NCI-H345 treated with DMSO at 0.1 percent for 48 hours (cell line): ENCODE measurements around the gene GALNTL6.

ENCODE experiments used
- DNase-seq: peaks from one replicate; lab custom pipeline; 2025; ENCODE audit not compliant: unreplicated experiment; lab: John Stamatoyannopoulos, UW

The GALNTL6 gene

DNA sequence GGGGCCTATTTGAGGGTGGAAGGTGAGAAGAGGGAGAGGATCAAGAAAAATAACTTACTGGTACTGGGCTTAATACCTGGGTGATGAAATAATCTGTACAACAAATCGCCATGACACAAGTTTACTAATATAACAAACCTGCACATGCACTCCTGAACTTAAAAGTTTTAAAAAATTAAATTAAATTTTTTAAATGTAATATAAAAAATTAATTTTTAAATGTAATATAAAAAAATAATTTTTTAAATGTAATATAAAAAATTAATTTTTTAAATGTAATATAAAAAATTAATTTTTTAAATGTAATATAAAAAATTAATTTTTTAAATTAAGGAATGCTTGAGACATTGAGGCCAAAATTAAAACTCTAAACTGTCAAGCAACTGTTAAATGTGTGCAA lies 1231.1 kb downstream of the GALNTL6 start:
- DNase-seq = no peak

DNA sequence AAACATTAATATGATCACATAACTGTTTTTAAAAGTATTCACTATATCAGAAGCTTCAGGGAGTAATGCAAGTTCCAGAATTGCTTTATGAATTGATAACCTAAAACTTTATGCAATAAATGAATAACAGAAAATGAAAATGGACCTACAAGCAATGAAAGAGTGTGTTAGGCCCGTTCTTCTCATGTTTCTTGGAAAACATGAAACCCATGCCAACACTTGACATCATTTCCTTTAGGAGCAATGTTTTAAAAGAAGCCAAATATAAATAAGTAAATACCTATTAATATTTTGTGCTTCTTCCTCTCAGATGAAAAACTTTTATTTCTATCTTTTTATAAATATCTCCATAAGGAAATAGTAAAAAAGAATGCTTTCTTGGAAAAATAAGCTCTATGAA lies 1232.4 kb downstream of the GALNTL6 start:
- DNase-seq = no peak

DNA sequence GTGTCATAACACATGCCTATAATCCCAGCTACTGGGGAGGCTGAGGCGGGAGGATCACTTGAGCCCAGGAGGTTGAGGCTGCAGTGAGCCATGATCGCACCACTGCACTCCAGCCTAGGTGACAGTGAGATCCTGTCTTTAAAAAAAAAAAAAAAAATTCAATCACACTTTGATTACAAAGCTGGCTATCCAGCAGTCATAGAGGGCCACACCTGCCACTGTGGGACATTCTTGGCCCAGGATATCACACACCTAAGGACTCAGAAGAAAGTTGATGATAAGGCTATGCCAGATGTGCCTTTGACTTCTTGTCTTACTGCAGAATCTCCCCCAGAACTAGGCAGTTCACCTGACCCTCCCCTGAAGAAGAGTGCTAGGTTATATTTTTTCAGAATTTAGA lies 1232.9 kb downstream of the GALNTL6 start:
- DNase-seq = no peak

DNA sequence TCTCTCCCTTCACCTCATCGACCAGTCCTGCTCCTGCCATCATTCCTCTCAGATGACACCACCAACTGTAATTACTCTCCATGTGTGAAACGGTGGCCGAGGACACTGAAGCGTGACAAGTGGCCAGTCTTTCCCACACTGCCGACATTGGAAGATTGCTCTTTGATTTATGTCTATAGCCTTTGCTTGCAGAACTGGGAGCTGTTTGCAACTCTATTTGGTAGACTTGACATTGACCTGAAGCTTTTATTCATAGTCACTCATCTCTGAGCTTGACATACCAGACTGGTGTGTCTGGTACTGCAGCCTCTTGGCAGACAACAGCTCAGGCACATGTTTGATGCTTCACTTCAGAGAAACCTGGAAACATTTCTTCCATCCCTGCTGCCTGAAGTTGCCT lies 1233.6 kb downstream of the GALNTL6 start:
- peak; percentile 33 for DNase-seq

DNA sequence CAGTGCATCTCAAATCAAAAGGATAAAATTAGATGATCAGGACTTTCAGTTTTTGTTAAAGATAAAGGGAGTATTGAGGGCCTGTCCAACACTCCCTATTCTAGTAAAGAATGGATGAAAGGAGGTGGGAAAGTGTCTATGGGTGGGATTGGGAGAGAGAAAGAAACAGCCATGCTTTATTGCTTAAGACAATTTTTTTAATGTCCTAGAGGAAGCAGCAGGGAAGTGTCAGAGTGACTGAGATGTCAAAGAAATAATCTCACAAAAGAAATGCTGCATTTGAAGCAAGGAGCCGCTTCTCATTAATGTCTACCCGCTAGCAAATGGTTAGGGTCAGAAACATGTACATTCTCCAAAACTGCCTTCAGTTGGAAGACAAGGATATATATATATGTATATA lies 1238.0 kb downstream of the GALNTL6 start:
- no peak for DNase-seq

DNA sequence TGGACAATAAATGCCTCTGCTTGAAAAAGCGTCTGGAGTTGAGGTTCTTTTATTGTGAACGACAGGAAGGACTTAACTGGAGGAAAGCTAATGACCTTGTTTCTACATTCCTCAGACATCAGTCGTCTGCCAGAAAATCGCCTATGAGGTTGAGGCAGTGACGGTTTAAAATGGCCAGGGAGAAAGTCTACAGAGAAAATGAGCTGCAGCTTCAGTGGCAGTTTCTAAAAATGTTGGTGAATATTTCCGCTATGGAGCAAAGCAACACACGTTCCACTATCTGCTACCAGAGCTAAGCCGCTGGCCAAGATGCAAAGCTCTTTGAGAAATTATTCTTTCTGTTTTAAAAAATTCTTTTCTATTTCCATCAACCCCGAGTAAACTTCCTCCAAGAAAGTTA lies 1238.5 kb downstream of the GALNTL6 start:
- no peak for DNase-seq

DNA sequence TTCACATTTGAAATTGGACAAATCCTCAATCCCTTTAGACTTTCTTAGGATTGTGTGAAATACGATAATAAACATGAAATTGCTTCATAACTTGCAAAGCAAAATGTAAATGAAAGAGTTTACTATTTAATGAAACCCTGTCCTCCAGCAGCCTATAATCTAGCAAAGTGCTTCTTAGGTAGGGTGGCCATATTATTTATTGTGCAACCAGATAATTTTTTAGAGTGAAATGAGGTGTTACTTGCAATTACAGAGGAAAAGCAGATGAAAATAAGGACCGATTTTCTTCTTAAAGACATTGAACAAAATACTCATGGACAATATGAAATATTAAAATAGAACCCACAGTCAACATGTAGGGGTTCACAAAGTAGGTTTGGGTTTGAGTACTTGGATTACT lies 1239.2 kb downstream of the GALNTL6 start:
- DNase-seq = no peak

DNA sequence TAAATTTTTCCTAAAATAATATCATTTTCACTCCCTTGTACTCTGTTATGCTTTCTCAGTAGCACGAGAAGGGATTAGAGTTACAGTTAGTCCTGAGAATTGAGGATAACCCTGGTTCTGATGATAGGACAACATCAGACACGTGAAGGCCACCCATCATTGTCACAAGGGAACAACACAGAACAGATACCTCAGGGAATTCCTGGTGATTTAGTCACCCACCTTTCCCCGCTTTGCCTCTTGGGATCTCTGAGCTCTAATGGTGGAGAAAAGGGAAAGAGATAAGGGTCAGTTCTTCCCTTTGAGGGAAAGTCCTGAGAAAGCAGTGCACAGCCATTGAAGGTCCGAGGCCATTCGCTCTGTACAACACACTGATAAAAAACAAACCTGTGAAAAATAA lies 1243.1 kb downstream of the GALNTL6 start:
- no peak for DNase-seq

DNA sequence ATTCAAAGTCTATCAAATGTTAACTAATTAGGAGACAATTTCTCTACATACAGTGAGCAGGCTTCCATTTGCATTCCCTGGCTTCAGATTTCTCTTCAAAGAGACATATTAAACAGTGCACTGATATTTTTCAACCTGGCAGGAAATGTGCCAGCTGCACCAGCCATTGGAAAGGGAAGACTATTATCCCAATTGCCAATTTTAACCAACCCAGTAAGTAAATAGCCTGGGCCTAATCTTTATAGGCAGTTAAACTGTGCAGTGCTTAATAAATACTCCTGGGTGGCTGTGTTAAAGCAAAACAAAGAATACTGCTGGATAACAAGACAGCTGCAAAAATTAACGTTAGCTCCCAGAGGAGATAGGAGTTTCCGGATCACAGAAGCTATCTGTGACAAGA lies 1243.5 kb downstream of the GALNTL6 start:
- DNase-seq = no peak

DNA sequence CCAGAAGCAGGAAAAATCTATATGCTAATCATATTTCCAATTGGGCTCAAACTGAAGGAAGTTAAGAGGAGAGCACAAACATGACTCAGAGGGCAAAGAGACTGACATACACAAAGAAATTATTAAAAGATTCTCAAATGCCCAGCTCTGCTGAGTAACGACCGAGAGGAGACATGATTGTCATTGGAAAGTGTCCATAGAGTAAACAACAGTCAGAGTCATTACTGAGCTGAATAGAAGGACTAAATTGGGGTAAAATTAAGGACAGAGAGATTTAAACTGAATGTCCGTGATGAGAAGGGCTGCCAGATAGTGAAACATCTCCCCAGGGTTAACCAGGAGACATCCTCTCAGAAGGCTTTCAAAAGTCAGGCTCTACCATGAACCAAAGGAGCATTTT lies 1244.2 kb downstream of the GALNTL6 start:
- DNase-seq = no peak

DNA sequence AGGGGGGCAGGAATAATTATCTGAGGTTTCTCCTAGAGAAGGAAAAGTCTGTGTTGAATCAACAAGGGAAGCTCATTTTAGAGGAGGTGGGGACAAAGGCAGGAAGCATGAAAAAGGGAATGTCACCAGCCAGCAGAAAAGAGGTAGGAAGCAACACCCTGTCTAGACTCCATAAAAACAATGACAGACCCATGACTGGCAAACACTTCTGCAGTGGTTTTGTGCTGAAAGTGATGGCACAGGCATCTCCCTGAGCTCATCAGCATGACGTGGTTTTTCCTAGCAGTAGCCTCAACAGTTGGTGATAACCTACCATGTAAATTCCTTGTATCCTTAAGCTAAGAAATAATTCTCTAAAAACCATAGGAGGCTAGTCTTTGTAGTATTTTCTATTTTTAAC lies 1244.7 kb downstream of the GALNTL6 start:
- no peak for DNase-seq

DNA sequence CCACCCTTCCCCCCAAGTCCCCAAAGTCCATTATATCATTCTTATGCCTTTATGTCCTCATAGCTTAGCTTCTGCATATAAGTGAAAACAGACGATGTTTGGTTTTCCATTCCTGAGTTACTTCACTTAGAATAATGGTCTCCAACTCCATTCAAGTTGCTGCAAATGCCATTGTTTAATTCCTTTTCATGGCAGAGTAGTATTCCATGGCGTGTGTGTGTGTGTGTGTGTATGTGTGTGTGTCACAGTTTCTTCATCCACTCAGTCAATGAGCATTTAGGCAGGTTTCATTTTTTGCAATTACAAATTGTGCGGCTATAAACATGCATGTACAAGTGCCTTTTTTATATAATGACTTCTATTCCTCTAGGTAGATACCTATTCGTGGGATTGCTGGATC lies 1248.0 kb downstream of the GALNTL6 start:
- no peak for DNase-seq

DNA sequence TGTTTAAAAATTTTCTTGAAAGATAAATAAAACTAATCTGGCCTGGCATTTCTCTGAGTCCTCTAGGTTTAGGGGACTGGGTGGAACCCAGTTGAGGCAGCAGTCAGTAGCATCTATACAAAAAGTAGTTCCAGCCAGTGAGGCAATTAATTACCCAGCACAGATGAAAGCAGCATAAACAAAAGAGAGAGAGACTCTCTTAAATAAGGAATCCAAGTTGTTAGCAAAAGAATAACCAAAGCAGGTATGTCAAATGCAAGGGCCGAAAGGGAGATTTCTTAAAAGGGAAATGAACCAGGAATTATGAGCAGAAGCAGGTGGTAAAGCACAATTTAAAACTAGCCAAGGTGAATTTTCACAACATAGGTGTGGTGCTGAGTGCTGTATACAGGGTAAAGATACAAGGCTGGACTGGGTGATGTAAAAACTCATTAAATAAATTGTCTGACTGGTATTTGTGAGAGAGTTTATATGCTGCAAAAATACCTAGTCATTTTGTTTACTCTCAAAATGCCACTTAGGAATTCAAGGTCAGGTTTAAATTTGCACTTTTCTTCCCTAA lies 1260.8 kb downstream of the GALNTL6 start:
- no peak for DNase-seq

DNA sequence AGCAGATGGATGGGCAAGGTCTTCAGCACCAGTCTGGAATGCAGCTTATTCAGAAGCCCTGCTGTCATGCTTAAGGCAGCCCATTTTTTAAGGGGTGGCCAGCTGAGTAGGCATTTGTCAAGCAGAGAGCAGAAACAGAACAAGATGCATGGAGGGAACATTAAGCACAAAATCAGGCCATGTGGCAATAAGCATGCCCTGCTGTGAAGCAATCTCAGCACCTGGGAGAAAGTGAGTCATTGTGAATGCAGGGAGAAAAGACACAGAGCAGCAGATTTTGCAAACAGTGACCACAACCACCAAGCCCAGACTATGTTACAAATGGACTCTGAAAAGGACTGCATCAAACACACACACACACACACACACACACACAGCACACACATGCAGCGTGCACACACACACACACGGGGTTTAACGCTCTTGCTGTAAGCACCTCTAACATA lies 1261.3 kb downstream of the GALNTL6 start:
- no peak for DNase-seq

DNA sequence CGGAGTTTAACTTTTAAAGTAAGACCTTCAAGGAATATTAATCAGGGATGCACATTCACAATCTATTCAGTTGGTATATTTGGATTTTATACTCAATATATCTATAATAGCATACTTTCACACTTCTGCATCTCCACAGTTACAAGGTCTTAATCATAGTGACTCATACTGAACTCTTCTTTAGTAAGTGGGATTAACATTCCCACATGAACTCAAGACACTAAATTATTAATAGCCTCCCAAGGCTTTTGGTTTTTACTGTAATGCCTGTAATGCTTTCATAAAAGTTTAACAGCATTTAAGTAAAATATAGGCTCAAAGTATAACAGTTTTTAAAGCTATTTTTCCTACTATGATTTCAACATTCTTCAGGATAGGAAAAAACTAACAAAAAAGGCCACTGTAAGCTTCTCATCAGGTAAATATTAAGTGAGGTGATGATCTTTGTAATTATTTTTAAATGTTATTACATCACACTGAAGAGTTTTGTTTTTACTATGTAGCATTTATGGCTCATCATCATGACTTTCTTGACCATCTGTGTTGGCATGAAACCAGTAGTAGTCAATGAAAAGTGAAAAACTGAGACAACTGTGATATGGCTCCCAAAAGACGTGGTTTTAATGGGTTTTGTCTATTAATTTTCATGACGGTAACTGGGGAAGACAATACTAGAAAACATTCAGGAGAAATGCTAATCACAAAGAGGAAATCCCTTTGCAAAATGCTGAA lies 1263.9 kb downstream of the GALNTL6 start:
- no peak for DNase-seq

DNA sequence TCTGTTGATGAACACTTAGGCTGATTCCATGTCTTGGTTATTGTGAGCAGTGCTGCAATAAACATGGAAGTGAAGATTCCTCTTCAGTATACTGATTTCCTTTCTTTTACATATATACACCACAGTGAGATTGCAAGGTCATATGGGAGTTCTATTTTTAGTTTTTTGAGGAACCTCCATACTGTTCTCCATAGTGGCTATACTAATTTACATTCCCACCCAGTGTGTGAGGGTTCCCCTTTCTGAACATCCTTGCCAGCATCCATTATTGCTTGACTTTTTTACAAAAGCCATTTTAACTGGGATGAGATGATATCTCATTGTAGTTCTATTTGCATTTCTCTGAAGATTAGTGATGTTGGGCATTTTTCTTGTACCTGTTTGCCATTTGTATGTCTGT lies 1274.9 kb downstream of the GALNTL6 start:
- DNase-seq = no peak
